OCI-LY1 (cell line): Measurements from ENCODE around the gene CDC42BPB.

Experiments used
- CTCF ChIP-seq: fragments of 200-600 bp; sonication (generic), shearing (Covaris generic); IDR thresholded peaks from 2 replicates; pipeline ENCODE4 v1.5.1; 2017; ENCODE audit warnings: mild to moderate bottlenecking, antibody characterized with exemption, low read length, moderate library complexity, mixed read lengths
- EZH2 ChIP-seq: fragments of 200-600 bp; sonication (generic), shearing (Covaris generic); IDR thresholded peaks from 2 replicates; pipeline ENCODE4 v1.8.0; 2017; ENCODE audit warnings: borderline replicate concordance, mixed run types, mild to moderate bottlenecking, antibody characterized with exemption, low read length, moderate library complexity, mixed read lengths

GRCh38 chr14:102898298-102898697 is 159.1 kb downstream of the CDC42BPB start:
- TF ChIP-seq CTCF: no peak
- TF ChIP-seq EZH2: no peak
